Lower leg skin (tissue), 3 donors: Measurements from ENCODE around the gene C1D.

Source experiments
- POLR2A ChIP-seq, 2 donors: fragments of 450-650 bp; IDR thresholded peaks; one replicate each; pipeline ENCODE4 v1.6.1; 2016 to 2017; ENCODE audit warnings: antibody characterized with exemption in 2 of 2, mild to moderate bottlenecking in 1 of 2, moderate library complexity in 1 of 2
- TF ChIP-seq, protein P1 (sequence below), 3 donors: fragments of 450-650 bp; IDR thresholded peaks; one replicate each; pipeline ENCODE4 v1.5.1; 2016; ENCODE audit warnings: antibody characterized with exemption in 3 of 3, mild to moderate bottlenecking in 3 of 3, moderate library complexity in 2 of 3

DNA sequence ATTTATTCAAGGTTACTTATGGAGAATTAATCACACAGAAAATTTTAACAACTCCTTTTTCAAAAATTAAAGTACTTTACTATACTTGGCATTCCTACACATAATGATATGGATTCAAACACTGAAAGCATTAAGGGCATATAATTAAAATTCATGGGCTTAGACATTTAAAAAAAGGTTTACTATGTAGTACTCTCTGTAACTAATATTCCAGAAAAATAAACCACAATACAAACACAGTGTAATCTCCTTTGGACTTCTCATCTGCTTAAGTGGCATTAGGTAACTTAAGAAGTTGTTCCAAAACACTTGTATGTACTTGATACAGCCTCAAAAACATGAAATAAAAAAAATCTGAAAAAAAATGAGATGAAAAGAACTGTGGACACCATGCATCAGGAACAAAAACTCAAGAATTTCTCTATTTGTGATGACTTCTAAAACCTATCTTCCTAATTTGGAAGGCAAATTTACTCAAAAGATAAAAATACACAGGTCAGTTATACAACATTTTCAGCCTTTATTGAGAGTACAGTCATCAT, 21.0 kb downstream of the C1D start:
- TF ChIP-seq, protein P1, sequence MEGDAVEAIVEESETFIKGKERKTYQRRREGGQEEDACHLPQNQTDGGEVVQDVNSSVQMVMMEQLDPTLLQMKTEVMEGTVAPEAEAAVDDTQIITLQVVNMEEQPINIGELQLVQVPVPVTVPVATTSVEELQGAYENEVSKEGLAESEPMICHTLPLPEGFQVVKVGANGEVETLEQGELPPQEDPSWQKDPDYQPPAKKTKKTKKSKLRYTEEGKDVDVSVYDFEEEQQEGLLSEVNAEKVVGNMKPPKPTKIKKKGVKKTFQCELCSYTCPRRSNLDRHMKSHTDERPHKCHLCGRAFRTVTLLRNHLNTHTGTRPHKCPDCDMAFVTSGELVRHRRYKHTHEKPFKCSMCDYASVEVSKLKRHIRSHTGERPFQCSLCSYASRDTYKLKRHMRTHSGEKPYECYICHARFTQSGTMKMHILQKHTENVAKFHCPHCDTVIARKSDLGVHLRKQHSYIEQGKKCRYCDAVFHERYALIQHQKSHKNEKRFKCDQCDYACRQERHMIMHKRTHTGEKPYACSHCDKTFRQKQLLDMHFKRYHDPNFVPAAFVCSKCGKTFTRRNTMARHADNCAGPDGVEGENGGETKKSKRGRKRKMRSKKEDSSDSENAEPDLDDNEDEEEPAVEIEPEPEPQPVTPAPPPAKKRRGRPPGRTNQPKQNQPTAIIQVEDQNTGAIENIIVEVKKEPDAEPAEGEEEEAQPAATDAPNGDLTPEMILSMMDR (IDR thresholded peaks at IDR 0.05): no peak
- TF ChIP-seq POLR2A (IDR thresholded peaks at IDR 0.05): no peak
